Right lobe of liver (tissue), 4 donors: ENCODE data around the gene CEP43.

ENCODE experiments used
- CTCF ChIP-seq, 4 donors: fragments of 200-600 bp in 3 of 4; fragments of 450-650 bp in 1 of 4; IDR thresholded peaks; one replicate each; pipeline versions ENCODE4 v1.5.1 to v1.8.0; 2016 to 2022; ENCODE audit warnings: antibody characterized with exemption in 4 of 4, mild to moderate bottlenecking in 2 of 4
- POLR2A ChIP-seq: fragments of 450-650 bp; IDR thresholded peaks from one replicate; pipeline ENCODE4 v1.6.1; 2017; ENCODE audit warnings: antibody characterized with exemption, mild to moderate bottlenecking
- donor health status: DM: no; HTN: no; CAD: no.
- donor health status: DM: no; HTN: no; CAD: no.
- donor health status: DM: no; HTN: yes; CAD: no.

GRCh38 chr6:167046861-167047495 is 47.8 kb downstream of the CEP43 start:
- TF ChIP-seq CTCF (IDR thresholded peaks at IDR 0.05) (no peak), POLR2A (no peak)
